GM18873 (cell line): Measurements from ENCODE around the gene EPHB4.

ENCODE experiments used
- ATAC-seq: cut with Tn5 transposase; IDR thresholded peaks from one replicate; pipeline ENCODE4 v1.9.1; 2021; ENCODE audit warnings: mild to moderate bottlenecking, moderate library complexity, moderate number of reproducible peaks; ENCODE audit not compliant: unreplicated experiment, low FRiP score

The EPHB4 gene

GRCh38 chr7:100827330-100828226 is at the start of gene EPHB4:
Gene EPHB4, minus strand, starts transcription at chr7:100827523. Its CDS starts 493 bp downstream, at chr7:100827030.
- ATAC-seq = no peak

- ATAC-seq = no peak
These were observed 48.0 kb upstream of the EPHB4 start for GRCh38 chr7:100875356-100875751.

- ATAC-seq = peak; percentile 81
These were observed 47.4 kb upstream of the EPHB4 start, which contains the start of gene SRRT for GRCh38 chr7:100874577-100875355. Gene SRRT, plus strand, starts transcription at chr7:100875103. Its CDS starts 488 bp downstream, at chr7:100875591.

- ATAC-seq = no peak
These were observed 46.9 kb upstream of the EPHB4 start for GRCh38 chr7:100874300-100874576.

DNA sequence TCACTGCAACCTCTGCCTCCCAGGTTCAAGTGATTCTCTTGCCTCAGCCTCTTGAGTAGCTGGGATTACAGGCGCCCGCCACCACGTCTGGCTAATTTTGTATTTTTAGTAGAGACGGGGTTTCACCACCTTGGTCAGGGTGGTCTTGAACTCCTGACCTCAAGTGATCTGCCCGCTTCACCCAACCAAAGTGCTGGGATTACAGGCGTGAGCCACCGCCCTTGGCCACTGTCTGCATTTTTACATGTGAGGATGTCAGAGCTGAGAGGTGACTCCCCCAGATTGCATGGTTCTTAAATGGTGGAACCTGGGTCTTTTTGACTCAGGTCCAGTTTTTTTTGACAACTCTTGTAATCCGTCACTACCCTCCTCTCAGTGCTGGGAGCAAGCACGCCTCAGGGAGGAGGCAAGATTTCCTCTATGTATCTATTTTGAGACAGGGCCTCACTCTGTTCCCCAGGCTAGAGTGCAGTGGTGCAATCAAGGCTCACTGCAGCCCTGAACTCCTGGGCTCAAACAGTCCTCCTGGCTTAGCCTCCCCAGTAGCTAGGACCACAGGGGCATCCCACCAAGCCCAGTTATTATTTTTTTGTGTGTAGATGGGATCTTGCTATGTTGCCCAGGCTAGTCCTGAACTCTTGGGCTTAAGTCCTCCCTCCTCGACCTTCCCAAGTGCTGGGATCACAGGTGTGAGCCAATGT is 46.4 kb upstream of the EPHB4 start:
- no peak for ATAC-seq

DNA sequence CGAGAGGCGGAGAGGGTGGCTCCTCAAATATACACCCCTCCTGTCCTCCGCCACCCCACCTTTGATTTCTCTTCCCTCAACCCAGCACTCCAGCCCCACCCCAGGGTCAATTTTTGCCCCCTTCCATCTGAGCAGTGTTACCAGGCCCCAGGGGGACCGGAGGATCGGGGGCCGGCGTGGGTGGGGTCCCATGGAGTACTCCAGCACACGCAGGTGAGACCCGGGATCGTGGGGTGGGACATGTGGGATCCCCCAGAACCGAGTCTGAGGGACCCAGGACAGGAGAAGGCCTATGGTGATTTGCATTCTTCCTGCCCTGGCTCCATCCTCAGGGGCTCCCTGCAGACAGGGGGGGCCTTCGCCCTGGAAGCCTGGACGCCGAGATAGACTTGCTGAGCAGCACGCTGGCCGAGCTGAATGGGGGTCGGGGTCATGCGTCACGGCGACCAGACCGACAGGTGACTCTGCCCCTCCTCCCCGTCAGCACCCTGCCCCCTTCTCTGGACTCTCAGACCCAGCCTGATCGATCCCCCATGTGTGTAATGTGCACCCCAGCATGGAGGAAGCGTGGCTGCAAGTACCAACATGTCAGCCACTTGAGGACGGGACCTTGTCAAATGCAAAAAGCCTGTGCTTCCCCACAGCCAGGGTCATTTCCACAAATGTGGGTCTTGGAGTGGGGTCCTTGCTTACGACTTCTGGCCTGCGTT is 40.6 kb upstream of the EPHB4 start:
- no peak for ATAC-seq

DNA sequence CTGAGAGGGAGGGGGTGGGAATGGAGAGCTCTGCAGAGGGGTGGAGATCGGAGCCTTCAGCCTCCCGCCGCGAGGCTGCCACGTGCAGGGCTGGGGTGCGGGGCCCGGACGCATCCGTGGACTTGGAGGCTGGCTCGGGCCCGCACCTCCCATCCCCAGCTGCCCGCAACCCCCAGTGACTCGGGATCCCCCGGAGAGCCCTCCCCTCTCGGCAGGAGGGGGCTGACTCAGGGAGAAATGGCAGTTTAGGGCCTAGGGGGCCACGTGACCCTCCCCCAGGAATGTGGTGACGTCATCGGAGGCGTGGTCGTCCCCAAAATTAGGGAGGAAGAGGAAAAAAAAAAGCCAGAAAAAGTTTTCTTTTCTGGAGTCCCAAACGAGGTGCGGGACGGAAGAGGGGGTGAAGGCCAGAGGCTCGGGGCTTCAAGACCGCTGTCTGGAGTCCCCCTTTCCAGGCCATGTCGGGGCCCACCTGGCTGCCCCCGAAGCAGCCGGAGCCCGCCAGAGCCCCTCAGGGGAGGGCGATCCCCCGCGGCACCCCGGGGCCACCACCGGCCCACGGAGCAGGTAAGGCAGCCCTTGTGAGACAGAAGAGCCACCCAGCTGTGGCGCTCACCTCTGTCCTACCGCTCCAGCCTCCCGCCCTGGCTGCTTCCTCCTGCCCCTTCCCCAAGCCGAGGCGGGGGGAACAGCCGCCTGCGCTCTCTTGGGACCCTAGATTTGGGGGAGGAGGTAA is 39.9 kb upstream of the EPHB4 start, which contains the start of gene TRIP6:
Gene TRIP6 (plus strand): TSS at position 348 of the 736 bp plus-strand sequence. CDS start 111 bp downstream, at position 459.
- ATAC-seq = no peak

- no peak for ATAC-seq
These were observed 39.4 kb upstream of the EPHB4 start for GRCh38 chr7:100866729-100867039.

DNA sequence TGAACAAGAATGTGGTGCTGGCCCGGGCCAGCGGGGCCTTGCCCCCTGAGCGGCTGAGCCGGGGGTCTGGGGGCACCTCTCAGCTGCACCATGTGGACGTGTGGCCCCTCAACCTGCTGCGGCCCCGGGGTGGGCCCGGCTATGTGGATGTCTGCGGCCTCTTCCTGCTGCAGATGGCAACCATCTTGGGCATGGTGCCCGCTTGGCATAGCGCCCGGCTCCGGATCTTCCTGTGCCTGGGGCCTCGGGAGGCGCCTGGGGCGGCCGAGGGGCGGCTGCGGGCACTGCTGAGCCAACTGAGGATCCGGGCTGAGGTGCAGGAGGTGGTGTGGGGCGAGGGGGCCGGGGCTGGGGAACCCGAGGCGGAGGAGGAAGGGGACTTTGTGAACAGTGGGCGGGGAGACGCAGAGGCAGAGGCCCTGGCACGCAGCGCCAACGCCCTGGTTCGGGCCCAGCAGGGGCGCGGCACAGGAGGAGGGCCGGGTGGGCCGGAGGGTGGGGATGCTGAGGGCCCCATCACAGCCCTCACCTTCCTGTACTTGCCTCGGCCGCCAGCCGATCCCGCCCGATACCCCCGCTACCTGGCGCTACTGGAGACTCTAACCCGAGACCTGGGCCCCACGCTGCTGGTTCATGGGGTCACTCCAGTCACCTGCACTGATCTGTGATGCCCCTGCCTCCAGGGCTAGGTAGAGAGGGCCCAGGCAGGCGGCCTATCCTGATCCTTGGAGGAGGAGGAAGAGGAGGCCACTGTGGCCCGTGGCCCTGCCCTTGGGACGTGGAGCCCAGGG is 38.8 kb upstream of the EPHB4 start:
- ATAC-seq = no peak

- no peak for ATAC-seq
These were observed 38.1 kb upstream of the EPHB4 start for GRCh38 chr7:100865372-100865911.

DNA sequence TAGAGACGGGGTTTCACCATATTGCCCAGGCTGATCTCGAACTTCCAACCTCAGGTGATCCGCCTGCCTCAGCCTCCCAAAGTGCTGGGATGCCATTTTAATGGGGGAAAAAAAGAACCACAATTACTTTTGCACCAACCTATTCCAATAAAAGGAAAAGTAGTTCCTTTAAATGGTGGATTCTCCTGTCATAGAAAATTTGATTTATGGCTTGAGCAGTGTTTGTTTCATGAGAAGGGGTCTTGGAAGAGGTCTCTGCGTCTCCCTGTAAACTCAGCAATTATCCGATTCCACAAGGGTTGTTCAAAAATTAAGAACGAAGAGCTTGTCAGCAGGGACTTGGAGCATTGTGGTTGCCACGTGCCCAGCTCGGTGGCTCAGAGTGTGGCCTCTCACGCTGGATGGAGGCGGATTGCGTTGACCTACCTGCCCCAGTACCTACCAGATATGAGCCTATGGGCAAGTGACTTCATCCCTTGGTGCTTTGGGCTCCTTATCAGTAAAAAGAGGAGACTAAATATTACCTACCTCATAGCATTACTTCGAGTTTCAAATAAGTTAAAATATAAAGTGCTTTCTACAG is 37.0 kb upstream of the EPHB4 start:
- no peak for ATAC-seq

DNA sequence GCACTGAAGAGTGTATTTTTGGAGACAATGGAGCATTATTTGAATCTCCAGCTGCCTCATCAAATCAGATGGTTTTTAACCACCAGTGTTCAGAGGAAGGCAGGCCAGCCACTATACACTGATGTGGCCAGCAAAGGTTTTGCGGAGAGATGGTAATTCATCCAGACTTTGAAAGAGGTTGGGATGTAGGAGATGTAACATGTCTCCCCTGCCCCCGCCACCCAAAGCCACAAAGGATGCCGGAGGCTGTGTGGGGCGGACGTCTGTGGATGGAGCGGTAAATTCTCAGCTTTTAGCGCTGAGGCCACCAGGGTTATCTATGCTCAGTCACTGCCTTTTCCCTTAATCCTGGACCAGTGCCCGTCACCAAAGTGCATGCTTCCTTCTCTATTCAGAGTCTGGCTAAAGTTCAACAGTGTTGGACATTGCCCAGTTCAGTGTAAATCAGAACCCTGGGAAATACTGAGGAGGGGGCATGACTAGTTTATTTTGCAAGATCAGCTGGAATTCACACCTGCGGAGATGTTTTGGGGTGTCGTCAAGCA is 36.2 kb upstream of the EPHB4 start:
- no peak for ATAC-seq

- ATAC-seq = no peak
These were observed 34.3 kb upstream of the EPHB4 start for GRCh38 chr7:100861616-100861985.

DNA sequence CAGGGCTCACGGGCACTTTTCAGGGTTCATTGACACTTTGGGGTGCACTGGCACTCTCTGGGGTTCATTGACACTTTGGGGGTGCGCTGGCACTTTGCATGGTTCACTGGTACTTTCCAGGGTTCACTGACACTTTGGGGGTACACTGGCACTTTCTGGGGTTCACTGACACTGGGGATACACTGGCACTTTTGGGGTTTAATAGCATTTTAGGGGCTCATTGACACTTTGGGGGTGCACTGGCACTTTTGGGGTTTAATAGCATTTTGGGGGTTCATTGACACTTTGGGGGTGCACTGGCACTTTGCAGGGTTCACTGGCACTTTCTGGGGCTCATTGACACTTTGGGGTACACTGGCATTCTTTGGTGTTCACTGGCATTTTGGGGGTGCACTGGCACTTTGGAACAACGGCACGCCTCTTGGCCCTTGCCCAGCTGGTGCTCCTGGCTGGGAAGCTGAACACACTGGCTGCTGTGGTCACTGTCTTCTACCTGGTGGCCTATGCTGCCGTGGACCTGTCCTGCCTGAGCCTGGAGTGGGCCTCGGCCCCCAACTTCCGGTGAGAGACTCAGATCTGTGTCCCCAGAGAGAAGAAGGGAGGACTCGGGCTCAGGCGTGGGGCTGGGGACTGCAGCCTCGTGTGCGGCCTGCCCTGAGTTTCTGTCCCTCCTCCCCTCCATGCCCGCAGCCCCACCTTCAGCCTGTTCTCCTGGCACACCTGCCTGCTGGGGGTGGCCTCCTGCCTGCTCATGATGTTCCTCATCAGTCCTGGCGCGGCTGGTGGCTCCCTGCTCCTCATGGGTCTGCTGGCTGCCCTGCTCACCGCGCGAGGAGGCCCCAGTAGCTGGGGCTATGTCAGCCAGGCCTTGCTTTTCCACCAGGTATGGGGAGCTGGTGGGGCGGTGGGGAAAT is 33.6 kb upstream of the EPHB4 start:
- ATAC-seq = no peak

DNA sequence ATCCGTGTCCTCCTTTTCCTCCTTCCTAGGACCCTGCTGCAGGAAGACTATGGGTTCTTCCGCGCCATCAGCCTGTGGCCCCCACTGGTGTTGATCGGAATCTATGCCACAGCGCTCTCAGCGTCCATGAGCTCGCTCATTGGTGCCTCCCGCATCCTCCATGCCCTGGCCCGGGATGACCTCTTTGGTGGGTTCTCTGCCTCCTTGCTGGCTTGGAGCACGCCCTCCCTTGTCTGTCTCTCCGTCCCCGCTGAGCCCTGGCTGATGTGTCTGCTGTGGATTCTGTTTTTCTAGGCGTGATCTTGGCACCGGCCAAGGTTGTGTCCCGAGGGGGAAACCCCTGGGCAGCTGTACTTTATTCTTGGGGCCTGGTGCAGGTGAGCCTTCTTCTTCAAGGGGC is 32.5 kb upstream of the EPHB4 start:
- ATAC-seq = no peak

DNA sequence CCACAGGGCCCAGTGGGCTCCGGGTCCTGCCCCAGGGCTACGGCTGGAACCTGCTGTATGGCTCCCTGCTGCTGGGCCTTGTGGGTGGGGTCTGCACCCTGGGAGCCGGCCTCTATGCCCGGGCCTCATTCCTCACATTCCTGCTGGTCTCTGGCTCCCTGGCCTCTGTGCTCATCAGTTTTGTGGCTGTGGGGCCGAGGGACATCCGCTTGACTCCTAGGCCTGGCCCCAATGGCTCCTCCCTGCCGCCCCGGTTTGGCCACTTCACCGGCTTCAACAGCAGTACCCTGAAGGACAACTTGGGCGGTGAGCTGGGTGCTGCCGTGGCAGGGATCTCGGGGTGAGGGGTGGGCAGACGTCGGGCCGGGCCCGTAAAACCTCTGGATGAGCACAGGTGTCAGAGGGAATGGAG is 29.6 kb upstream of the EPHB4 start:
- ATAC-seq = no peak

- no peak for ATAC-seq
These were observed 28.2 kb upstream of the EPHB4 start for GRCh38 chr7:100855515-100855914.
